ENCODE data around the gene SPNS2. TPM values are rescaled to one million over a fixed set of nuclear protein-coding genes. Genes with fewer than 3 reads are reported as not detected.
A peak's percentile ranks its signal among the peaks of the same experiment; 100 is the strongest.

Gene SPNS2
- total RNA-seq, 4 donors from 2014 or later, result 8.7 to 72.0 (median 18.2) TPM

DNA sequence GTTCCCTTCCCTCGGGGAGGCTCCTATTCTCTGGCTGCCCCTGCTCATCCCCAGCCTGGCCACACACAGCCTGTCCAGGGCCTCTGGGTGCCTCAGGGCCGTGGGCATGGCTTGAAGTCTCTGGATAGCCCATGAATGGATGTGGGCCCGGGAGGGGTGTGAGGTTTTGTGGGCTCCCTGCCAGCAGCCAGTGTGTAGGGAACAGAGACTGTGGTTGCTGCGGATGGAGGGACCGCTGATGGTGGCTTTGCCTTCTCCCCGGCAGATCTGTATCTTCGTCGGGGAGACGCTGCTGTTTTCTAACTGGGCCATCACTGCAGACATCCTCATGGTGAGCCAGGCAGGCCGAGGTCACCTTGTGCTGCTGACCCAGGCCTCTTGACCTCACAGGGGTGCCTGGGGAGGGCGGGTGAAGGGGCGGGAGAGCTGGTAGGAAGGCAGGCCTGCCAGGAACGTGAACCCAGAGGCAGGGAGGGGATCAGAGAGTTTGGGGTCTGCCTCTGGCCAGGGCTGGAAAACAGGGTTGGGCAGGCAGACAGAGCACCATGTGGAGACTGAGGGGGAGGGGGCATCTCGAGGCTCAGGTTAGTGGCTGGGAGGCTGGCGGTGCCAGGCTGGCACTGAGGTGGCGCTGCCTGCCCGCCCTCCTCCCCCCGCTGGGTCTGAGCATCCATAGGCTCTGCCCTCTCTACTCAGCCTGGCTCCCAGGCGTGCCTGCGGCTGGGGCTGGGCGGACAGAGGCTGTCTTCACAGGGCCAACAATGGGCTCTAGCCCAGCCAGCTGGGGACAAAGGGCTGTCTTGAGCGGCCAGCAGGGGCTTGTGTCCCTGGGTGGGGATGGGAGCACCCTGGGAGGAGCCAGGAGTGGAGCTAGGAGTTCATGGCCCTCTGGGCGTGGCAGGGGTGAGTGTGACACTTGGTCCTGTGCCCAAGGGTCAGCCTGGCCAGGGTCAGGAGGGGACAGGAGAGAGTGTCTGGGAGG, 35.1 kb downstream of the SPNS2 start:
- in situ Hi-C loops (cut with MboI; ENCODE audit: low pct_ligation_motif_present in 1 of 4, low pct_unique_long_range_greater_than_20kb in 1 of 4, low sequenced_read_pairs in 3 of 4) (no loop called here), intact Hi-C loops (cut with DNase I; ENCODE audit: low total_unique reads) (no loop called here)

GRCh38 chr17:4534515-4534914, 35.8 kb downstream of the SPNS2 start:
- Histone ChIP-seq H3K4me1 (peaks cover 6 to 39% (median 24%) of the 10 kb centered on the region in 4 donors), H3K36me3 (peaks cover 0 to 11% (median 4%) of the 10 kb centered on the region in 4 donors), H3K27me3 (peaks cover 24% of the 10 kb centered on the region), H3K9me3 (no peaks in the 10 kb centered on the region), H3K4me3 (no peak overlapping the region), H3K27ac (peak overlapping the region in 3 of 4 donors; percentile 34 to 50 (median 45))
- WGBS, 2 donors (ENCODE audit: low coverage in 1 of 2), result 36% methylated on average over 16 of the region's 17 CpGs; no CpG with 5 or more reads in 1 of the 2 donors
- intact Hi-C loops (cut with DNase I; ENCODE audit: low total_unique reads), result no loop called here
- no peak for TF ChIP-seq EP300 (IDR thresholded peaks at IDR 0.05; ENCODE audit: low read depth)
- no peak for TF ChIP-seq CTCF (IDR thresholded peaks at IDR 0.05)
- no peak for TF ChIP-seq POLR2A (IDR thresholded peaks at IDR 0.05)
- no peak for TF ChIP-seq POLR2AphosphoS5 (IDR thresholded peaks at IDR 0.05)
- in situ Hi-C loops (cut with MboI; ENCODE audit: low pct_ligation_motif_present in 1 of 4, low pct_unique_long_range_greater_than_20kb in 1 of 4, low sequenced_read_pairs in 3 of 4), result no loop called here
- no peak for DNase-seq

More for the DNA sequence above, 35.1 kb downstream of the SPNS2 start:
- peak; percentile 59 for DNase-seq
- Histone ChIP-seq H3K4me3 (no peak overlapping the region), H3K27ac (peak overlapping the region; percentile 13 to 50 (median 40)), H3K4me1 (peaks cover 6 to 39% (median 24%) of the 10 kb centered on the region in 4 donors), H3K9me3 (no peaks in the 10 kb centered on the region), H3K27me3 (peaks cover 24% of the 10 kb centered on the region), H3K36me3 (peaks cover 0 to 4% (median under 1%) of the 10 kb centered on the region in 4 donors)
- 0 to 48% methylated on average over 1 to 23 of the region's 23 CpGs for WGBS, 2 donors (ENCODE audit: low coverage in 1 of 2)
- no peak for TF ChIP-seq CTCF (IDR thresholded peaks at IDR 0.05)
- TF ChIP-seq POLR2AphosphoS5 (IDR thresholded peaks at IDR 0.05), result no peak
- TF ChIP-seq EP300 (IDR thresholded peaks at IDR 0.05; ENCODE audit: low read depth), result no peak
- TF ChIP-seq POLR2A (IDR thresholded peaks at IDR 0.05), result no peak

- intact Hi-C loops (cut with DNase I; ENCODE audit: low total_unique reads), result no loop called here
- 80% methylated on average over 18 of the region's 27 CpGs; no CpG with 5 or more reads in 1 of the 2 donors for WGBS, 2 donors (ENCODE audit: low coverage in 1 of 2)
Observed at GRCh38 chr17:4534928-4535666, 36.4 kb downstream of the SPNS2 start.

GRCh38 chr17:4535667-4536258, 37.1 kb downstream of the SPNS2 start:
- 73 to 86% methylated on average over 2 to 19 of the region's 19 CpGs for WGBS, 2 donors (ENCODE audit: low coverage in 1 of 2)
- intact Hi-C loops (cut with DNase I; ENCODE audit: low total_unique reads), result no loop called here
- TF ChIP-seq EP300 (IDR thresholded peaks at IDR 0.05; ENCODE audit: low read depth), result no peak
- TF ChIP-seq CTCF (IDR thresholded peaks at IDR 0.05), result no peak
- TF ChIP-seq POLR2AphosphoS5 (IDR thresholded peaks at IDR 0.05), result no peak
- TF ChIP-seq POLR2A (IDR thresholded peaks at IDR 0.05), result no peak
- in situ Hi-C loops (cut with MboI; ENCODE audit: low pct_ligation_motif_present in 1 of 4, low pct_unique_long_range_greater_than_20kb in 1 of 4, low sequenced_read_pairs in 3 of 4), result no loop called here
- H3K4me3 ChIP-seq, result peak overlapping the region in 1 of 4 donors; percentile 0
- H3K27me3 ChIP-seq, result peaks cover 24% of the 10 kb centered on the region
- H3K9me3 ChIP-seq, result no peaks in the 10 kb centered on the region
- peaks cover 6 to 39% (median 24%) of the 10 kb centered on the region in 4 donors for H3K4me1 ChIP-seq
- DNase-seq, result no peak
- H3K27ac ChIP-seq, result peak overlapping the region in 3 of 4 donors; percentile 35 to 47 (median 45)
- H3K36me3 ChIP-seq, result peaks cover 0 to 16% (median 4%) of the 10 kb centered on the region in 4 donors

More at GRCh38 chr17:4534928-4535666, 36.4 kb downstream of the SPNS2 start:
- Histone ChIP-seq H3K4me3 (no peak overlapping the region), H3K4me1 (peaks cover 6 to 39% (median 24%) of the 10 kb centered on the region in 4 donors), H3K27ac (peak overlapping the region in 3 of 4 donors; percentile 34 to 50 (median 45)), H3K27me3 (peaks cover 24% of the 10 kb centered on the region), H3K36me3 (peaks cover 0 to 16% (median 4%) of the 10 kb centered on the region in 4 donors), H3K9me3 (no peaks in the 10 kb centered on the region)
- in situ Hi-C loops (cut with MboI; ENCODE audit: low pct_ligation_motif_present in 1 of 4, low pct_unique_long_range_greater_than_20kb in 1 of 4, low sequenced_read_pairs in 3 of 4), result no loop called here
- DNase-seq, result no peak
- TF ChIP-seq EP300 (IDR thresholded peaks at IDR 0.05; ENCODE audit: low read depth), result no peak
